ENCODE data around the gene ALKBH2. TPM values are rescaled to one million over a fixed set of nuclear protein-coding genes. Genes with fewer than 3 reads are reported as not detected.
"Not testable (repeated sequence)": the region's sequence is repeated elsewhere in the genome, so short reads cannot be mapped to it uniquely, and the experiment has no call there.

The ALKBH2 gene
- total RNA-seq, 1 donor from 2014 or later = 14.5 TPM

- Histone ChIP-seq H3K27ac (peak overlapping the region; percentile 93), H3K4me1 (peaks cover 20% of the 10 kb centered on the region), H3K9me3 (no peaks in the 10 kb centered on the region), H3K27me3 (no peaks in the 10 kb centered on the region), H3K4me3 (peak overlapping the region; percentile 82 to 95), H3K36me3 (peaks cover 0 to 7% of the 10 kb centered on the region in 2 donors)
- DNase-seq (ENCODE audit: extremely low spot score in 2 of 2) = no peak
- intact Hi-C loops (cut with DNase I) = no loop called here
- no peak for TF ChIP-seq POLR2AphosphoS5 (IDR thresholded peaks at IDR 0.05; ENCODE audit: insufficient read depth in 1 of 2, low read depth in 1 of 2)
Measured at GRCh38 chr12:109053382-109054123, 39.7 kb downstream of the ALKBH2 start.

- Histone ChIP-seq H3K9me3 (no peaks in the 10 kb centered on the region), H3K27me3 (no peaks in the 10 kb centered on the region), H3K4me1 (peaks cover 20% of the 10 kb centered on the region), H3K27ac (peak within 1 kb of the TSS; percentile 93), H3K36me3 (peaks cover 0 to 2% of the 10 kb centered on the region in 2 donors), H3K4me3 (peak within 1 kb of the TSS; percentile 82 to 95)
- DNase-seq (ENCODE audit: extremely low spot score in 2 of 2) = no peak
- TF ChIP-seq CTCF (IDR thresholded peaks at IDR 0.05) = no peak
- TF ChIP-seq POLR2AphosphoS5 (IDR thresholded peaks at IDR 0.05; ENCODE audit: insufficient read depth in 1 of 2, low read depth in 1 of 2) = peak; percentile 83 to 84
- intact Hi-C loops (cut with DNase I) = no loop called here
Measured at GRCh38 chr12:109052414-109053323, 40.6 kb downstream of the ALKBH2 start, which contains the start of gene USP30. USP30 (plus strand) TSS chr12:109052576; CDS start chr12:109052679, 103 bp downstream.

- H3K27ac ChIP-seq = peak overlapping the region; percentile 93
- peak overlapping the region; percentile 82 to 95 for H3K4me3 ChIP-seq
- no peaks in the 10 kb centered on the region for H3K9me3 ChIP-seq
- TF ChIP-seq POLR2A (IDR thresholded peaks at IDR 0.05) (no peak), POLR2AphosphoS5 (IDR thresholded peaks at IDR 0.05; ENCODE audit: insufficient read depth in 1 of 2, low read depth in 1 of 2) (no peak), CTCF (IDR thresholded peaks at IDR 0.05) (no peak)
- no peaks in the 10 kb centered on the region for H3K27me3 ChIP-seq
- intact Hi-C loops (cut with DNase I) = no loop called here
- no peaks in the 10 kb centered on the region for H3K36me3 ChIP-seq
- no peak for DNase-seq (ENCODE audit: extremely low spot score in 2 of 2)
- H3K4me1 ChIP-seq = peaks cover 20% of the 10 kb centered on the region
Measured at GRCh38 chr12:109052097-109052413, 41.2 kb downstream of the ALKBH2 start.

GRCh38 chr12:109049794-109050193, 43.5 kb downstream of the ALKBH2 start:
- H3K9me3 ChIP-seq; H3K36me3 ChIP-seq; H3K27me3 ChIP-seq; H3K27ac ChIP-seq; H3K4me3 ChIP-seq; DNase-seq (ENCODE audit: extremely low spot score in 2 of 2); intact Hi-C loops (cut with DNase I): not testable (repeated sequence)
- peaks cover 20% of the 10 kb centered on the region for H3K4me1 ChIP-seq

GRCh38 chr12:109048706-109049105, 44.6 kb downstream of the ALKBH2 start:
- intact Hi-C loops (cut with DNase I) = not testable (repeated sequence)

GRCh38 chr12:109047081-109047805, 46.0 kb downstream of the ALKBH2 start:
- no peaks in the 10 kb centered on the region for H3K36me3 ChIP-seq
- intact Hi-C loops (cut with DNase I) = no loop called here
- TF ChIP-seq POLR2A (IDR thresholded peaks at IDR 0.05) (no peak), POLR2AphosphoS5 (IDR thresholded peaks at IDR 0.05; ENCODE audit: insufficient read depth in 1 of 2, low read depth in 1 of 2) (no peak), CTCF (IDR thresholded peaks at IDR 0.05) (no peak)
- no peaks in the 10 kb centered on the region for H3K9me3 ChIP-seq
- DNase-seq (ENCODE audit: extremely low spot score in 2 of 2) = no peak
- H3K27ac ChIP-seq = no peak overlapping the region
- no peaks in the 10 kb centered on the region for H3K4me1 ChIP-seq
- no peaks in the 10 kb centered on the region for H3K27me3 ChIP-seq
- H3K4me3 ChIP-seq = no peak overlapping the region

More at GRCh38 chr12:109048706-109049105, 44.6 kb downstream of the ALKBH2 start:
- H3K27ac ChIP-seq; H3K9me3 ChIP-seq; H3K4me1 ChIP-seq; H3K27me3 ChIP-seq; H3K36me3 ChIP-seq; H3K4me3 ChIP-seq; DNase-seq (ENCODE audit: extremely low spot score in 2 of 2): not testable (repeated sequence)
